OCI-LY3 (cell line): ENCODE measurements around the gene NCLN.

Experiments used
- H2AFZ ChIP-seq: fragments of 200-600, 300-600 bp; shearing (Covaris generic); 2 replicates; pipeline ENCODE4 v1.6.0; 2014; ENCODE audit warnings: antibody characterized with exemption, low read depth, low read length
- H3K27ac ChIP-seq: fragments of 200-600, 300-600 bp; sonication (generic); 2 replicates; pipeline ENCODE4 v1.5.1; 2014; ENCODE audit warnings: mild to moderate bottlenecking, low read length, moderate library complexity, mixed read lengths
- H3K27me3 ChIP-seq: fragments of 200-600, 300-600 bp; sonication (generic); 2 replicates; pipeline ENCODE4 v1.6.1; 2014; ENCODE audit warnings: low read depth, low read length, mixed read lengths
- H3K36me3 ChIP-seq: fragments of 200-600, 300-600 bp; sonication (generic); replicated peaks from 2 replicates; pipeline ENCODE3; 2014; ENCODE audit warnings: low read depth, low read length, mixed read lengths
- H3K4me1 ChIP-seq: fragments of 300-600, 200-600 bp; sonication (generic); 2 replicates; pipeline ENCODE4 v1.6.1; 2014; ENCODE audit warnings: low read length, mixed read lengths
- H3K4me2 ChIP-seq: fragments of 200-600, 300-600 bp; sonication (generic); 2 replicates; pipeline ENCODE4 v1.6.1; 2014; ENCODE audit warnings: low read length, mixed read lengths
- H3K4me3 ChIP-seq: fragments of 300-600, 200-600 bp; sonication (generic); 2 replicates; pipeline ENCODE4 v1.5.1; 2014; ENCODE audit warnings: antibody characterized with exemption, mild to moderate bottlenecking, low read length, moderate library complexity
- H3K79me2 ChIP-seq: fragments of 300-600, 200-600 bp; shearing (Covaris generic); 2 replicates; pipeline ENCODE4 v1.6.1; 2014; ENCODE audit warnings: mild to moderate bottlenecking, low read length, mixed read lengths
- H3K9ac ChIP-seq: fragments of 300-600, 200-600 bp; shearing (Covaris generic); 2 replicates; pipeline ENCODE4 v1.6.0; 2014; ENCODE audit warnings: mild to moderate bottlenecking, low read length, moderate library complexity
- H3K9me3 ChIP-seq: fragments of 200-600, 300-600 bp; shearing (Covaris generic); 2 replicates; pipeline ENCODE4 v1.6.1; 2014; ENCODE audit warnings: low read length, mixed read lengths; ENCODE audit not compliant: insufficient read depth
- H4K20me1 ChIP-seq: fragments of 200-600, 300-600 bp; sonication (generic); 2 replicates; pipeline ENCODE4 v1.6.1; 2016; ENCODE audit warnings: low read length, mixed read lengths; ENCODE audit not compliant: insufficient read depth
- EZH2phosphoT487 ChIP-seq: fragments of 200-600 bp; shearing (Covaris generic); IDR thresholded peaks from 2 replicates; pipeline ENCODE4 v1.6.1; 2018; ENCODE audit warnings: antibody characterized with exemption, mixed run types, low read depth
- TF ChIP-seq, protein P1 (sequence below): fragments of 200-600, 300-600 bp; sonication (generic); IDR thresholded peaks from 2 replicates; pipeline ENCODE4 v1.5.1; 2014; ENCODE audit warnings: antibody characterized with exemption, low read length, low read depth

The NCLN gene, protein sequence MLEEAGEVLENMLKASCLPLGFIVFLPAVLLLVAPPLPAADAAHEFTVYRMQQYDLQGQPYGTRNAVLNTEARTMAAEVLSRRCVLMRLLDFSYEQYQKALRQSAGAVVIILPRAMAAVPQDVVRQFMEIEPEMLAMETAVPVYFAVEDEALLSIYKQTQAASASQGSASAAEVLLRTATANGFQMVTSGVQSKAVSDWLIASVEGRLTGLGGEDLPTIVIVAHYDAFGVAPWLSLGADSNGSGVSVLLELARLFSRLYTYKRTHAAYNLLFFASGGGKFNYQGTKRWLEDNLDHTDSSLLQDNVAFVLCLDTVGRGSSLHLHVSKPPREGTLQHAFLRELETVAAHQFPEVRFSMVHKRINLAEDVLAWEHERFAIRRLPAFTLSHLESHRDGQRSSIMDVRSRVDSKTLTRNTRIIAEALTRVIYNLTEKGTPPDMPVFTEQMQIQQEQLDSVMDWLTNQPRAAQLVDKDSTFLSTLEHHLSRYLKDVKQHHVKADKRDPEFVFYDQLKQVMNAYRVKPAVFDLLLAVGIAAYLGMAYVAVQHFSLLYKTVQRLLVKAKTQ

DNA sequence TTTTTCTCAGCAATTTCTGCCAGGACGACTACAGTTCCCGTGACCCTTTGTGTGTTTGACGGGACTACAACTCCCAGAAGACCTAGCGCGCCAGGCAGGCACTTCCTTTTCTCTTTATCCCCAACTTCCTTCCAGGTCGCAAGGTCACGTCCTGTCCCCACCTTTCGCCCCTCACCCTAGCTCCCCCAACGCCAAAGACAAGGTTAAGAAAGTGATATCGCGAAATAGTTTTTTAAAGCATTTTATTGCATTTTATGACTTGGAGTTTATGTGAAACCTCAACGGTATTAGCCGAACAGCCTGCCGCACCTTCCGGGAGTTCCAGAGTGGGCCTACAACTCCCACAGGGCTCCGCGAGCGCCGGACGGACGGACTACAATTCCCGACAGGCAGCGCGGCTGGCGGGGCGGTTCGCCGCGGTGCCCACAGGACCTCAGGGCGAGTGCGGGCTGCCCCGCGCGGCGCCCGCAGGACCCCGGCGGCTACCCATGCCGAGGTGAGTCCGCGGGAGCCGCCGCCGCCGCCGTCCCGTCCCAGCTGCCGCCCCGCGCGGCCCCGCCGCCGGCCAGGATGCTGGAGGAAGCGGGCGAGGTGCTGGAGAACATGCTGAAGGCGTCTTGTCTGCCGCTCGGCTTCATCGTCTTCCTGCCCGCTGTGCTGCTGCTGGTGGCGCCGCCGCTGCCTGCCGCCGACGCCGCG lies at the start of gene NCLN:
NCLN (plus strand) TSS at position 470 of the 699 bp plus-strand sequence; CDS start at position 571, 101 bp downstream.
- Histone ChIP-seq H3K9me3 (no peaks in the 10 kb centered on the region), H3K4me2 (peak within 1 kb of the TSS; percentile 99), H3K4me1 (peaks cover 24% of the 10 kb centered on the region), H3K27me3 (no peaks in the 10 kb centered on the region), H3K27ac (peak within 1 kb of the TSS; percentile 81), H3K4me3 (peak within 1 kb of the TSS; percentile 96), H3K9ac (peak within 1 kb of the TSS; percentile 88), H3K79me2 (peaks cover 49% of the 10 kb centered on the region), H2AFZ (peak within 1 kb of the TSS; percentile 99), H4K20me1 (peaks cover 41% of the 10 kb centered on the region), H3K36me3 (peaks cover 14% of the 10 kb centered on the region)
- TF ChIP-seq EZH2phosphoT487 = no peak
- TF ChIP-seq, protein P1, sequence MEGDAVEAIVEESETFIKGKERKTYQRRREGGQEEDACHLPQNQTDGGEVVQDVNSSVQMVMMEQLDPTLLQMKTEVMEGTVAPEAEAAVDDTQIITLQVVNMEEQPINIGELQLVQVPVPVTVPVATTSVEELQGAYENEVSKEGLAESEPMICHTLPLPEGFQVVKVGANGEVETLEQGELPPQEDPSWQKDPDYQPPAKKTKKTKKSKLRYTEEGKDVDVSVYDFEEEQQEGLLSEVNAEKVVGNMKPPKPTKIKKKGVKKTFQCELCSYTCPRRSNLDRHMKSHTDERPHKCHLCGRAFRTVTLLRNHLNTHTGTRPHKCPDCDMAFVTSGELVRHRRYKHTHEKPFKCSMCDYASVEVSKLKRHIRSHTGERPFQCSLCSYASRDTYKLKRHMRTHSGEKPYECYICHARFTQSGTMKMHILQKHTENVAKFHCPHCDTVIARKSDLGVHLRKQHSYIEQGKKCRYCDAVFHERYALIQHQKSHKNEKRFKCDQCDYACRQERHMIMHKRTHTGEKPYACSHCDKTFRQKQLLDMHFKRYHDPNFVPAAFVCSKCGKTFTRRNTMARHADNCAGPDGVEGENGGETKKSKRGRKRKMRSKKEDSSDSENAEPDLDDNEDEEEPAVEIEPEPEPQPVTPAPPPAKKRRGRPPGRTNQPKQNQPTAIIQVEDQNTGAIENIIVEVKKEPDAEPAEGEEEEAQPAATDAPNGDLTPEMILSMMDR = no peak

DNA sequence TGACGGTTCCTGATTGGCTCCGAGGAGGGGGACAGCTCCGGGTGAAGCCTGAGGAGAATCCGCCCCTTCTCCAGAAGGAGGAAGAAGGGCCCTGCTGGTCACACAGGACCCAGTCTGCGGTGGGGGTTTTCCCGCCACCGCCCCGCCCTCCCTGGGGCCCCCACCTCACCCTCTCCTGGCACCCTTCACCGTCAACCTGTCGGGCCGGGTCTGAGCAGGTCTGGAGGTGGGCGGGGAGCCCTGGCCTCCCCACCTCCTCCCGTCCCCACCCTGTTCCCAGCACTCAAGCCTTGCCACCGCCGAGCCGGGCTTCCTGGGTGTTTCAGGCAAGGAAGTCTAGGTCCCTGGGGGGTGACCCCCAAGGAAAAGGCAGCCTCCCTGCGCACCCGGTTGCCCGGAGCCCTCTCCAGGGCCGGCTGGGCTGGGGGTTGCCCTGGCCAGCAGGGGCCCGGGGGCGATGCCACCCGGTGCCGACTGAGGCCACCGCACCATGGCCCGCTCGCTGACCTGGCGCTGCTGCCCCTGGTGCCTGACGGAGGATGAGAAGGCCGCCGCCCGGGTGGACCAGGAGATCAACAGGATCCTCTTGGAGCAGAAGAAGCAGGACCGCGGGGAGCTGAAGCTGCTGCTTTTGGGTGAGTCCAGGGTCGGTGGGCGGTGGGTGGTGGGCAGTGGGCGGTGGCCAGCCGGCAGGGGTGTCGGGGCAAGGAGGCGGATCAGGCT lies 49.6 kb upstream of the NCLN start, which contains the start of gene GNA15:
GNA15 (plus strand) TSS at position 73 of the 723 bp plus-strand sequence; CDS start at position 491, 418 bp downstream.
- peak within 1 kb of the TSS; percentile 24 for H3K27ac ChIP-seq
- no peak for TF ChIP-seq EZH2phosphoT487
- TF ChIP-seq, protein P1 = no peak
- no peak within 1 kb of the TSS for H2AFZ ChIP-seq
- H3K27me3 ChIP-seq = no peaks in the 10 kb centered on the region
- H3K36me3 ChIP-seq = no peaks in the 10 kb centered on the region
- H3K9ac ChIP-seq = peak within 1 kb of the TSS; percentile 70
- H3K4me1 ChIP-seq = peaks cover 47% of the 10 kb centered on the region
- no peaks in the 10 kb centered on the region for H4K20me1 ChIP-seq
- peak within 1 kb of the TSS; percentile 73 for H3K4me2 ChIP-seq
- peaks cover 10% of the 10 kb centered on the region; the same call in 1 of the 2 replicates for H3K79me2 ChIP-seq
- H3K9me3 ChIP-seq = no peaks in the 10 kb centered on the region
- H3K4me3 ChIP-seq = peak within 1 kb of the TSS; percentile 83

DNA sequence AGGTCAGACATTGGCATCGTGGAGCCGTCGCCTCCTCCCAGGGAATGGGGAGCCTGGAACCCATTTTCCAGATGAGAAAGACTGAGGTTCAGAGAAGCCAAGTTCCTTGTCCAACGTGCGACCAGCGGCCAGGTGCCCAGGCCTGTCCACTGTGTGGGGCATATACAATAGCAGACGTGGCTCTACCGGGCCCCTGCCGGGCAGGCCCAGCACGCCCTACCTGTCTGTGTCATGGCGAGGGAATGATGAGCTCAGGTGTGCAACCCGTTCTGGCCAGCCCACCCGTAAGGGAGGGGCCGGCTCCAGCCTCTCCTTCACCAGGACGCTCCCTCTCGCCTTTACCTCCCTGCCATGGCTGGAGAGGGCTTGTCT lies 49.1 kb upstream of the NCLN start:
- H3K36me3 ChIP-seq = no peaks in the 10 kb centered on the region
- no peak for TF ChIP-seq EZH2phosphoT487
- TF ChIP-seq, protein P1 = no peak
- H3K79me2 ChIP-seq = peaks cover 10% of the 10 kb centered on the region; the same call in 1 of the 2 replicates
- H3K27me3 ChIP-seq = no peaks in the 10 kb centered on the region
- H3K9ac ChIP-seq = peak overlapping the region; percentile 70
- H3K4me2 ChIP-seq = peak overlapping the region; percentile 73
- no peaks in the 10 kb centered on the region for H4K20me1 ChIP-seq
- H2AFZ ChIP-seq = no peak overlapping the region
- H3K9me3 ChIP-seq = no peaks in the 10 kb centered on the region
- no peak overlapping the region for H3K27ac ChIP-seq
- peaks cover 52% of the 10 kb centered on the region for H3K4me1 ChIP-seq
- H3K4me3 ChIP-seq = peak overlapping the region; percentile 83
